Measurements from ENCODE around the gene ZNF232.
"Not testable (repeated sequence)": the region's sequence is repeated elsewhere in the genome, so short reads cannot be mapped to it uniquely, and the experiment has no call there.

The ZNF232 gene

DNA sequence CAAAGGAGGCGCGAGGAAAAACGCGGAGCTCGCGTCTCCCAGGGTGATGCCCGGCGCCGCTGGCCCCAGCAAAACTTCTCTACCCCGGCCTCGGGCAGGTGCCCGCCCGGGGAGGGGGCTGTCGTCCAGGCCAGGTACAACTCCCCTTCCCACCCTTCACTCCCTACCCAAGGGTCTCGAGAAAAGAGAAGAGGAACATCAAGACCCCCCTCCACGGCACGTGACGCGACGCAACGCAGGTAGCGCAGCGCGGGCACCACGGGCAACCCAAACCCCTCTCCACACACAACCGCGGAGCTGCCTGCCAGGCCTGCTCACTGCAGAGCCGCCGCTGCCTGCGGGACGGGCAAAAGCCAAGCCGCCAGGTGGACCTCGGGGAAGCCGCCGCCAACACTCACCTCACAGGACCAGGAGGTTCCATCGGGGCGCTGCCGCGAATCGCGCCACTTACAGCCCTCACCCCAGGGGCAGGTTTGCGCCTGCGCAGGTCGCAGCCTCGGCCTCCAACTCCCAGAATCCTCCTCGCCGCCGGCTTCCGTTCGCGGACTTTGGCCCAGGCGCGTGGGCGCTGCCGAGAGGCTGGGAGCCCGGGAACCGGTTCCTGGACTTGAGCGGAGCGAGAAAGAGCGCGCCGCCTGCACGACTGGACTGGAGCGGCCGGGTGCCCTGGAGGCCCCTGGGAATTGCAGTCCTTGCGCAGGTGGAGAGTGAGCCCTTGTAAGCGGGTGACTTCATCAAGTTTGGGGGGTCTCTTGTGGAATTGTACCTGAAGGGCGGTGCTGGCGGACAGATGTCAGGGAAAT lies at the start of gene ZNF232:
TSS of gene ZNF232 (minus strand) at position 477 of the 803 bp plus-strand sequence. CDS start at position 421, 56 bp downstream.
- peak; percentile 50 to 95 (median 89) for DNase-seq

DNA sequence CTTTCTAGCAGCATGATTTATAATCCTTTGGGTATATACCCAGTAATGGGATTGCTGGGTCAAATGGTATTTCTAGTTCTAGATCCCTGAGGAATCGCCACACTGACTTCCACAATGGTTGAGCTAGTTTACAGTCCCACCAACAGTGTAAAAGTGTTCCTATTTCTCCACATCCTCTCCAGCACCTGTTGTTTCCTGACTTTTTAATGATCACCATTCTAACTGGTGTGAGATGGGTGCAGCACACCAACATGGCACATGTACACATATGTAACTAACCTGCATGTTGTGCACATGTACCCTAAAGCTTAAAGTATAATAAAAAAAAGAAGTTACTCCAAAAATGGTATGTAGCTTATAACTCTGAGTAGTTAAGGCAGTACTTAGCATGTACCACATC lies 49.0 kb upstream of the ZNF232 start:
- not testable (repeated sequence) for DNase-seq

DNA sequence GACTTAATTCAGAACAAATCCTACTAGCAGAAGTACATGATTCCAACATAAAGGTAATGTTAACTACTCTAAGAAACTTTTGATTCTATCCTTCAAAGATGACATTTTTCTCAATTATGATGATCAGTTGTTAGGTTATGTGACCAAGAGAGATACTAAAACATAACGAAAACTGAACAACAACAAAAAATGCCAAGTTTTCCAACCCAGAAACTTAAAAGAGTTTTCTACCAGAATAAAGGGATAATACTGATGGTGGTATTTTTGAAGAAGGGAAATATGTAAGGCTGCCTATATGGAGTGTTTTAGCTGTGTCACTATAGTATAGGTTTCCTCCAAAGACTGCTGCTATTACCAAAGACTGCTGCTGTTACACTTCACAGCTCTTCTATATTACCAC lies 34.4 kb upstream of the ZNF232 start:
- DNase-seq: not testable (repeated sequence)

DNA sequence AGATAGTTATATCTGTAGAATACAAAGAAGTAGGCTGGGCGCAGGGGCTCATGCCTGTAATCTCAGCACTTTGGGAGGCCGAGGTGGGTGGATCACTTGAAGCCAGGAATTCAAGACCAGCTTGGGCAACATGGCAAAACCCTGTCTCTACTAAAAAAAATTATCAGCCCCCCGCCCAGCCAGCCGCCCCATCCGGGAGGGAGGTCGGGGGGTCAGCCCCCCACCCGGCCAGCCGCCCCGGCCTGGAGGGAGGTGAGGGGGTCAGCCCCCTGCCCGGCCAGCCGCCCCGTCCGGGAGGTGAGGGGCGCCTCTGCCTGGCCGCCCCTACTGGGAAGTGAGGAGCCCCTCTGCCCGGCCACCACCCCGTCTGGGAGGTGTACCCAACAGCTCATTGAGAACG lies 31.2 kb upstream of the ZNF232 start:
- DNase-seq: not testable (repeated sequence)

DNA sequence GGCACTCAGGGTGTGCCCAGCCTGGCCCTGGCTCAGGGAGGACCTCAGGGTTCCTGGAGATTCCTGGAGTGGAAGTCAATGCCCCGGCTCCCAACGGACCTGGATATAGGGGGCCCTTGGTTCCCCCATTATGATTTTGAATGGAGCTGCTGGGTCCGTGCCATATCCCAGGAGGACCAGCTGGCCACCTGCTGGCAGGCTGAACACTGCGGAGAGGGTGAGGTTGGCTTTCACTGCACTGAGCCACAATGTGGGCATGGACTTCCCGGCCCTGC lies 27.7 kb upstream of the ZNF232 start:
- DNase-seq: no peak

DNA sequence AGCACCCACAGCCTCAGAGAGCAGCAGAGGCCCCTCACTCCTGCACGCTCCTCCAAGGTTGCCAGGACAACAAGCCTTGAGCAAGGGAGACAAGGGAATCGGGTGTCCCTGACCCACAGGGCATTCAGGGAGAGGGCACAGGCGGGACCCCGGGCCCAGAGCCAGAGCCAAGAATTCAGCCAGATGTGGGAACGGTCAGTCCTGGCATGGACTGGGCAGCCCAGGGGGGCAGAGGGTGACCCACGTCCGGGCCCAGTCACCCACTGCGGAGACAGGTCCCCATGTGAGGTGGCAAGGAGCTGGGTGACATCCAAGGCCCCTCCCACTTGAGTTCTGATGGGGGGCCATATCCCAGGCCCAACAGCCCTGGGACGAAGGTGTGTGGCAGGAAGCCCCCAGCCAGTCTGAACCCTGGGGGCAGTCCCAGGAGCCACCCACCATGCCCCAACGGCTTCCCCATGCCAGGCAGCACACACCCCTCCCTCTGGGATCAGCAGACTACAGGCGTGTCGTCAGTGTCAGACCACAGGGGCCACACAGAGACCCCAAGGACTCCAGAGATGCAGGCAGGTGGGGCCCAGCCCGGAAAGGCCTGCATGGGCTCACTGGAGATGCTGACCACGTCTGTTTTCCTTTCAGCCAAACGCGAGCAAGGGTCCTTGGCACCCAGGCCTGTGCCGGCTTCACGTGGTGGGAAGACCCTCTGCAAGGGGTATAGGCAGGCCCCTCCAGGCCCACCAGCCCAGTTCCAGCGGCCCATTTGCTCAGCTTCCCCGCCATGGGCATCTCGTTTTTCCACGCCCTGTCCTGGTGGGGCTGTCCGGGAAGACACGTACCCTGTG lies 27.2 kb upstream of the ZNF232 start:
- no peak for DNase-seq

DNA sequence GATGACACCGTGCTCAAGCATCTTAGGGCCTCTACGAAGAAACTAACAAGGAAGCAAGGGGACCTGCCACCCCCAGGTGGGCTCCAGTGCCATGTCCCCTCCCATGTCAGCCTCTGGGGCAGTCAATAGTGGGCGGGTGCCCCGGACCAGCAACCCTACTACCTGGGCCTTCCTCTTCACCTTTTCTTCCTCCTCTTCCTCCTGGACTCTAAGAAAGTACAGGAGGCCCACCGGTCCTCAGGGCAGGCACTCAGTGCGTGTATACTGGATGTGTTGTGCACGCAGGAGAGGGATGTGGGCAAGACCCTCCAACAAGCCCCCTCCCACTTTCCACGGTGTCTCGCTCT lies 26.5 kb upstream of the ZNF232 start:
- not testable (repeated sequence) for DNase-seq

GRCh38 chr17:5137511-5138197 lies 26.0 kb upstream of the ZNF232 start:
- not testable (repeated sequence) for DNase-seq

- DNase-seq: not testable (repeated sequence)
Measured at GRCh38 chr17:5136580-5137412, 25.1 kb upstream of the ZNF232 start.

GRCh38 chr17:5135726-5136579 lies 24.3 kb upstream of the ZNF232 start:
- no peak for DNase-seq

GRCh38 chr17:5135131-5135712 lies 23.5 kb upstream of the ZNF232 start:
- DNase-seq: not testable (repeated sequence)

DNA sequence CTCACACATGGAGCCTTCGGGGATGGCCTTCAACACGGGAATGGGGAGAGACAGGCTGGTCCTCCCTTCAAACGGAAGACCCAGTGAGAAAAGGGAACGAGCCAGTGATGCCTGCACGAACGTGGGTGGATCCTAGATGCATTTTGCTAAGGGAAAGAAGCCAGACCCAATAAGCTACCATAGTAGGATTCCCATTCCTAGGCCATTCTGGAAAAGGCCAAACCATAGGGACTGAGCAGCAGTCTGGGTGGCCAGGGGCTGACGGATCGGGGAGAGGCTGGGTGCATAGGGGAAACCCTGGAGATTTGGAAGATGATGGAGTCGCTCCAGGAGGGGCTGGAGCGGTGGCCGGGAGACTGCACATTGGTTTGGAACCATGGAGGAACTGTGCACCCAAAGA lies 22.9 kb upstream of the ZNF232 start:
- DNase-seq: not testable (repeated sequence)

- not testable (repeated sequence) for DNase-seq
Measured at GRCh38 chr17:5133961-5134360, 22.3 kb upstream of the ZNF232 start.

DNA sequence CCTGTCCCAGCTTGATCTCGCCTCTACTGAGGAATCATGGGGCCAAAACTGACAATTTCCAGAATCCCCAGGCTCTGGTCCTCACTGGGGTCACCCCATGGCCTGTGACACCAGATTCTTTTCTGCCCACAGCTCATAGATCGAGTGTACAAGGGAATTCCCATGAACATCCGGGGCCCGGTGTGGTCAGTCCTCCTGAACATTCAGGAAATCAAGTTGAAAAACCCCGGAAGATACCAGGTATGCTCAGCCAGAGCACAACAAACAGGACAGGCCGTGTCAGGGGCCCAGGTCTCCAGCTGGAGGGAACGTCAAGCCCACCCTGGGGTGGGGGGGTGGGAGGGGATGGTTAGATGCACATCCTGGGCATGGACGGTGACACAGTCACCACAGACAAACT lies 21.6 kb upstream of the ZNF232 start:
- no peak for DNase-seq

GRCh38 chr17:5132503-5133225 lies 21.0 kb upstream of the ZNF232 start:
- DNase-seq: not testable (repeated sequence)

GRCh38 chr17:5131799-5132502 lies 20.3 kb upstream of the ZNF232 start:
- not testable (repeated sequence) for DNase-seq

GRCh38 chr17:5131146-5131715 lies 19.6 kb upstream of the ZNF232 start:
- DNase-seq: no peak

- DNase-seq: not testable (repeated sequence)
Measured at GRCh38 chr17:5130687-5131086, 19.0 kb upstream of the ZNF232 start.
